Measurements from ENCODE around the gene CDK5R1.

GRCh38 chr17:32485261-32486110 is 1.3 kb upstream of the CDK5R1 start:
- no peak for TF ChIP-seq CTCF (IDR thresholded peaks at IDR 0.05)
- no peak for TF ChIP-seq YY1 (IDR thresholded peaks at IDR 0.05; ENCODE audit: low read depth)
- TF ChIP-seq MXI1 (IDR thresholded peaks at IDR 0.05; ENCODE audit: low read depth, low read length) = no peak
- TF ChIP-seq EP300 (IDR thresholded peaks at IDR 0.05; ENCODE audit: borderline replicate concordance in 1 of 2, low read depth in 1 of 2, low read length in 1 of 2) = no peak

All from SK-N-SH (cell line).